Endothelial cell of umbilical vein (primary cell): ENCODE data around the gene CELSR1. TPM values are rescaled to one million over a fixed set of nuclear protein-coding genes. Genes with fewer than 3 reads are reported as not detected.

Source experiments
- BruUV-seq: library from RNA; stranded (reverse); fragments of 400-500 nt; replicated peaks from 2 replicates; lab custom pipeline; 2021; lab: Mats Ljungman, UMichigan
- CTCF ChIA-PET: fragments of 300-600, 350-600 bp; sonication (Branson Sonifier 250); formaldehyde crosslinking; loops from one replicate; lab custom pipeline; 2021; ENCODE audit warnings: antibody characterized with exemption, inconsistent platforms; lab: Charles Lee
- POLR2A ChIA-PET: fragments of 300-600, 350-600 bp; sonication (Branson Sonifier 250); formaldehyde crosslinking; loops from one replicate; lab custom pipeline; 2021; ENCODE audit warnings: antibody characterized with exemption, inconsistent platforms; lab: Charles Lee
- DNase-seq: peaks from one replicate; pipeline ENCODE4 v3.0.0-alpha.2; 2011; ENCODE audit warnings: low read depth, low spot score
- FAIRE-seq: peaks from 2 replicates; lab custom pipeline; 2011; peaks lifted over from hg19 to GRCh38; lab: Jason Lieb, UNC
- H2AFZ ChIP-seq: 2 replicates; pipeline ENCODE4 v1.6.0; 2012; ENCODE audit warnings: low read depth, low read length, control low read depth, inconsistent platforms
- H3K27ac ChIP-seq: 2 replicates; pipeline ENCODE4 v1.5.1; 2011; ENCODE audit warnings: low read depth, mild to moderate bottlenecking, control low read depth, low read length, moderate library complexity; ENCODE audit not compliant: insufficient read depth
- H3K27me3 ChIP-seq, 2 experiments: 2 replicates each; pipeline versions ENCODE4 v1.6.0 to v1.6.1; 2011; ENCODE audit warnings: low read length in 2 of 2, mixed read lengths in 1 of 2; ENCODE audit not compliant: control insufficient read depth in 2 of 2, insufficient read depth in 2 of 2
- H3K36me3 ChIP-seq, 2 experiments: 2 replicates in 1 of 2; 3 replicates in 1 of 2; pipeline ENCODE4 v1.5.1; 2011; ENCODE audit warnings: low read length in 2 of 2, mild to moderate bottlenecking in 1 of 2, moderate library complexity in 1 of 2; ENCODE audit not compliant: control insufficient read depth in 2 of 2, insufficient read depth in 2 of 2; ENCODE audit errors: extremely low read depth in 1 of 2
- H3K4me1 ChIP-seq: 3 replicates; pipeline ENCODE4 v1.5.1; 2011; ENCODE audit warnings: mild to moderate bottlenecking, low read length; ENCODE audit not compliant: control insufficient read depth, insufficient read depth; ENCODE audit errors: extremely low read depth
- H3K4me2 ChIP-seq: 2 replicates; pipeline ENCODE4 v1.6.1; 2011; ENCODE audit warnings: low read length, control low read depth, mixed read lengths; ENCODE audit not compliant: insufficient read depth
- H3K4me3 ChIP-seq, 3 experiments: fragments of 200-600 bp in 1 of 3; sonication (generic), shearing (Covaris generic) in 1 of 3; replicated peaks in 1 of 3; 2 replicates each; pipeline ENCODE4 v1.5.1; 2011 to 2016; ENCODE audit warnings: control low read depth in 3 of 3, low read length in 3 of 3, mild to moderate bottlenecking in 2 of 3, inconsistent platforms in 1 of 3, low read depth in 1 of 3, moderate library complexity in 1 of 3; ENCODE audit not compliant: insufficient read depth in 1 of 3
- H3K79me2 ChIP-seq: 2 replicates; pipeline ENCODE4 v1.6.0; 2012; ENCODE audit warnings: low read length, inconsistent platforms; ENCODE audit not compliant: control insufficient read depth, insufficient read depth
- H3K9ac ChIP-seq: replicated peaks from 2 replicates; pipeline ENCODE3; 2011; ENCODE audit warnings: low read length, control low read depth; ENCODE audit not compliant: insufficient read depth; ENCODE audit errors: extremely low read depth
- H3K9me1 ChIP-seq: replicated peaks from 3 replicates; pipeline ENCODE4 v1.6.0; 2011; ENCODE audit warnings: mild to moderate bottlenecking, low read length; ENCODE audit not compliant: control insufficient read depth, insufficient read depth; ENCODE audit errors: extremely low read depth
- H3K9me3 ChIP-seq: replicated peaks from 2 replicates; pipeline ENCODE4 v1.5.1; 2012; ENCODE audit warnings: low read length, inconsistent platforms; ENCODE audit not compliant: control insufficient read depth, insufficient read depth
- H4K20me1 ChIP-seq: replicated peaks from 2 replicates; pipeline ENCODE3; 2011; ENCODE audit warnings: mild to moderate bottlenecking, low read length; ENCODE audit not compliant: control insufficient read depth, insufficient read depth; ENCODE audit errors: extremely low read depth
- CTCF ChIP-seq, 2 donors: IDR thresholded peaks; 1 replicate in 1 of 2; 2 replicates in 1 of 2; pipeline ENCODE4 v1.5.1; 2011; ENCODE audit warnings: low read length in 2 of 2, mild to moderate bottlenecking in 2 of 2, moderate library complexity in 2 of 2, control low read depth in 1 of 2, inconsistent platforms in 1 of 2, low read depth in 1 of 2; ENCODE audit not compliant: insufficient read depth in 1 of 2; ENCODE audit errors: extremely low read depth in 1 of 2
- EZH2 ChIP-seq: IDR thresholded peaks from 2 replicates; pipeline ENCODE4 v1.6.1; 2012; ENCODE audit warnings: borderline replicate concordance, low read depth, mild to moderate bottlenecking, moderate library complexity, low read length, inconsistent platforms; ENCODE audit not compliant: severe bottlenecking
- FOS ChIP-seq: IDR thresholded peaks from 2 replicates; pipeline ENCODE4 v1.6.1; 2011; ENCODE audit warnings: mild to moderate bottlenecking, low read length, moderate library complexity, borderline replicate concordance; ENCODE audit not compliant: insufficient read depth
- GATA2 ChIP-seq: IDR thresholded peaks from 2 replicates; pipeline ENCODE4 v1.7.0; 2011; ENCODE audit warnings: low read depth, mild to moderate bottlenecking, moderate library complexity, mixed read lengths, low read length; ENCODE audit not compliant: insufficient read length, insufficient read depth
- JUN ChIP-seq: IDR thresholded peaks from 2 replicates; pipeline ENCODE4 v1.6.1; 2011; ENCODE audit warnings: borderline replicate concordance, low read depth; ENCODE audit not compliant: insufficient read length, insufficient read depth
- MAX ChIP-seq: IDR thresholded peaks from 2 replicates; pipeline ENCODE4 v1.6.1; 2011; ENCODE audit not compliant: insufficient read depth, insufficient read length
- MYC ChIP-seq: IDR thresholded peaks from one replicate; pipeline ENCODE4 v1.6.1; 2011; ENCODE audit warnings: mild to moderate bottlenecking, low read depth, low read length
- POLR2A ChIP-seq: IDR thresholded peaks from 2 replicates; pipeline ENCODE4 v1.6.1; 2012; ENCODE audit warnings: low read depth, mild to moderate bottlenecking, control low read depth, low read length
- POLR2AphosphoS5 ChIP-seq: IDR thresholded peaks from 2 replicates; pipeline ENCODE4 v1.6.1; 2012; ENCODE audit warnings: low read depth, mild to moderate bottlenecking, control low read depth, low read length, moderate library complexity; ENCODE audit not compliant: insufficient read depth
- dilution Hi-C: fragments of 300-500 bp; cut with MboI; formaldehyde crosslinking; loops from one replicate; pipeline ENCODE4 v1.15.0; 2019; ENCODE audit warnings: low sequenced_read_pairs; ENCODE audit not compliant: extremely low pct_ligation_motif_present
- intact Hi-C: fragments of 100-400 bp; cut with micrococcal nuclease; formaldehyde crosslinking; loops from one replicate; pipeline ENCODE4 v1.10.0; 2022
- polyA plus RNA-seq, 4 experiments: library from polyadenylated mRNA; depleted of rRNA in 3 of 4; stranded (reverse) in 3 of 4; unstranded in 1 of 4; fragments of >200 nt; gene quantifications; 2 replicates each; pipeline versions ENCODE4 v1.2.1 to v1.2.3, GENCODE V29; 2011 to 2012; ENCODE audit warnings: missing spikeins in 1 of 4
- total RNA-seq: library from RNA; stranded (reverse); gene quantifications from 2 replicates; pipeline ENCODE4 v1.2.3, GENCODE V29; 2021

CELSR1 gene
- total and polyA plus RNA-seq, 2 donors (not counting 3 experiments of a cell fraction or from before 2014, with no cell fraction given): 3.7 to 5.4 TPM

GRCh38 chr22:46327691-46328465, 209.5 kb downstream of the CELSR1 start:
- dilution Hi-C loops (no loop called here), intact Hi-C loops (no loop called here)
- no peaks in the 10 kb centered on the region for H3K4me1 ChIP-seq
- DNase-seq (no peak), FAIRE-seq (no peak)
- POLR2A ChIA-PET: no interaction called here
- H3K4me2 ChIP-seq: no peak overlapping the region
- no peak overlapping the region for H3K27ac ChIP-seq
- no peaks in the 10 kb centered on the region for H3K27me3 ChIP-seq
- no peaks in the 10 kb centered on the region for H4K20me1 ChIP-seq
- no TSS peak for BruUV-seq
- no peaks in the 10 kb centered on the region for H3K9me1 ChIP-seq
- H3K79me2 ChIP-seq: no peaks in the 10 kb centered on the region
- CTCF ChIA-PET: interaction anchor here (0.9 kb wide), 1 partner anchor 9 kb away, joined by 3 read pairs; no protein-coding TSS in a partner anchor
- no peaks in the 10 kb centered on the region for H3K9me3 ChIP-seq
- no peak overlapping the region for H3K9ac ChIP-seq
- TF ChIP-seq POLR2A (no peak), EZH2 (no peak), JUN (no peak), MAX (no peak), MYC (no peak), CTCF (IDR thresholded peaks at IDR 0.05; ENCODE audit: extremely low read depth in 1 of 2, insufficient read depth in 1 of 2, low read depth in 1 of 2, low read length in 2 of 2) (no peak), POLR2AphosphoS5 (no peak), FOS (no peak), GATA2 (no peak)
- H3K36me3 ChIP-seq: peaks cover 6% of the 10 kb centered on the region in 2 experiments
- H3K4me3 ChIP-seq: no peak overlapping the region
- H2AFZ ChIP-seq: no peak overlapping the region
